Hepatocyte (in vitro differentiated cells): ENCODE data around the gene PLCXD3.
"Not testable (repeated sequence)": the region's sequence is repeated elsewhere in the genome, so short reads cannot be mapped to it uniquely, and the experiment has no call there.

ENCODE experiments used
- EZH2 ChIP-seq: fragments of 200-600 bp; sonication (generic); IDR thresholded peaks from 2 replicates; pipeline ENCODE4 v1.6.1; 2016; ENCODE audit warnings: antibody characterized with exemption, mild to moderate bottlenecking, borderline replicate concordance
- TF ChIP-seq, protein P1 (sequence below): fragments of 200-600 bp; sonication (generic); IDR thresholded peaks from 2 replicates; pipeline ENCODE4 v1.5.1; 2016; ENCODE audit warnings: antibody characterized with exemption, mild to moderate bottlenecking; ENCODE audit not compliant: poor library complexity

DNA sequence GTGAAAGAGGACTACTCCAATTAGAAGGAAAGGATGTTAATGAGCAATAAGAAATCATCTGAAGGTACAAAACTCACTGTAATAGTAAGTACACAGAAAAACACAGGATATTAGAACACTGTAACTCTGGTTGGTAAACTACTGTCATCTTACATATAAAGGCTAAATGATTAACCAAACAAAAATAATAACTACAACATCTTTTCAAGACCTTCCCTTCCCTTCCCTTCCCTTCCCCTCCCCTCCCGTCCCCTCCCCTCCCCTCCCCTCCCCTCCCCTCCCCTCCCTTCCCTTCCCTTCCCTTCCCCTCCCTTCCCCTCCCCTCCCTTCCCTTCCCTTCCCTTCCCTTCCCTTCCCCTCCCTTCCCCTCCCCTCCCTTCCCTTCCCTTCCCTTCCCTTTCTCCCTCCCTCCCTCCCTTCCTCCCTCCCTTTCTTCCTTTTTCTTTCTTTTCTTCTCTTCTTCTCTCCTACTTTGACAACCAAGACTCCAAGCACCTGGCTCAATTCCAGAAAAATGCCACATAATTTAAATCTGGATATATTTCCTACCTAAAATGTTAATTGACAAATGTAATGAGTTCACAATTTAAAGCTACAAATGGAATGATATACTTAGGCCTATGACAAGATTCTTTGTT lies 38.7 kb downstream of the PLCXD3 start:
- TF ChIP-seq, protein P1, sequence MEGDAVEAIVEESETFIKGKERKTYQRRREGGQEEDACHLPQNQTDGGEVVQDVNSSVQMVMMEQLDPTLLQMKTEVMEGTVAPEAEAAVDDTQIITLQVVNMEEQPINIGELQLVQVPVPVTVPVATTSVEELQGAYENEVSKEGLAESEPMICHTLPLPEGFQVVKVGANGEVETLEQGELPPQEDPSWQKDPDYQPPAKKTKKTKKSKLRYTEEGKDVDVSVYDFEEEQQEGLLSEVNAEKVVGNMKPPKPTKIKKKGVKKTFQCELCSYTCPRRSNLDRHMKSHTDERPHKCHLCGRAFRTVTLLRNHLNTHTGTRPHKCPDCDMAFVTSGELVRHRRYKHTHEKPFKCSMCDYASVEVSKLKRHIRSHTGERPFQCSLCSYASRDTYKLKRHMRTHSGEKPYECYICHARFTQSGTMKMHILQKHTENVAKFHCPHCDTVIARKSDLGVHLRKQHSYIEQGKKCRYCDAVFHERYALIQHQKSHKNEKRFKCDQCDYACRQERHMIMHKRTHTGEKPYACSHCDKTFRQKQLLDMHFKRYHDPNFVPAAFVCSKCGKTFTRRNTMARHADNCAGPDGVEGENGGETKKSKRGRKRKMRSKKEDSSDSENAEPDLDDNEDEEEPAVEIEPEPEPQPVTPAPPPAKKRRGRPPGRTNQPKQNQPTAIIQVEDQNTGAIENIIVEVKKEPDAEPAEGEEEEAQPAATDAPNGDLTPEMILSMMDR = not testable (repeated sequence)
- TF ChIP-seq EZH2 = not testable (repeated sequence)
